Articular chondrocyte of knee joint (primary cell): ENCODE measurements around the gene SHH. TPM values are rescaled to one million over a fixed set of nuclear protein-coding genes. Genes with fewer than 3 reads are reported as not detected.

Experiments
- total RNA-seq: library from RNA; depleted of rRNA; stranded (reverse); fragments of >200 nt; gene quantifications from 2 replicates; pipeline ENCODE4 v1.2.3, GENCODE V29; 2012

Gene SHH
- not detected in 2 replicates for total RNA-seq

DNA sequence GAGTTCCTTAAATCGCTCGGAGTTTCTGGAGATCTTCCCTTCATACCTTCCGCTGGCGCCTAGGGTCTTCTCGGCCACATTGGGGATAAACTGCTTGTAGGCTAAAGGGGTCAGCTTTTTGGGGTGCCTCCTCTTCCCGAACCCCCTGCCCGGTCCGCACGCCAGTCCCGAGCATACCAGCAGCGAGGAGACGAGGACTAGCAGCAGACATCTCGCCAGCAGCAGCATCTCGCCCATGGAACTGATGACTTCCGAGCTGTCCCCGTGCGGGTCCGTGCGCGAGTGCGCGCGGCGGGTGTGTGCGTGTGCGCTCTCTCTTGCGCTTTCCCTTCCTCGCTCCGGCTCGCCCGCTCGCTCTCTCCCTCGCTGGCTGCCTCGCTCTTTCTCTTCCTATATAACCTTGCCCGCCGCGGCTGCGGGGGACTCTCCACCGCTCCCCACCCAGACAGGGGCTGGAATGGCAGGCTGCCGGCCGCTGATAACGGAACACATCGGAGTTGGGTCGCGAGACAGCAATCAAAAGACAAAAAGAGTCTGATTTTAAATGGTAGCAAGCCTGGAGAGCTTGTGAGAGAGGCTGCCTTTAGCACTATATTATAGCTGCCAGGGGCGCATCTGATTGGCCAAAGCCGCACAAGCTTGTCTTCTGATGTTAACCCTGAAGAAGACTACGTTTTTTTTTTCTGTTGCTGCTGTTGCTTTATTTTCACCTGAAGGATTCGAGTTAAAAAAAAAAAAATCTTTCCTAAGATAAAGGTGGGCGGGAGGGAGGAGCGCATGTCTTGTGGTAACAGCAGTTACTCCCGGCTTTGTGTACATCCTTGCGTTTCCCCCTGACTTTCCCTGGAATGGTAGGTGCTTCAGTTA is at the start of gene SHH:
TSS of gene SHH (minus strand) at position 569 of the 867 bp plus-strand sequence. CDS start at position 228, 341 bp downstream.

Other genes starting within 250 kb of the SHH start
- gene RBM33, start 167.8 kb downstream of the SHH start, total RNA-seq, result 25.3 and 26.9 TPM in 2 replicates